Endothelial cell of umbilical vein (primary cell): ENCODE results near the gene SPECC1L. TPM values are rescaled to one million over a fixed set of nuclear protein-coding genes. Genes with fewer than 3 reads are reported as not detected.

Experiments
- BruUV-seq: library from RNA; stranded (reverse); fragments of 400-500 nt; replicated peaks from 2 replicates; lab custom pipeline; 2021; lab: Mats Ljungman, UMichigan
- CTCF ChIA-PET: fragments of 300-600, 350-600 bp; sonication (Branson Sonifier 250); formaldehyde crosslinking; loops from one replicate; lab custom pipeline; 2021; ENCODE audit warnings: antibody characterized with exemption, inconsistent platforms; lab: Charles Lee
- POLR2A ChIA-PET: fragments of 300-600, 350-600 bp; sonication (Branson Sonifier 250); formaldehyde crosslinking; loops from one replicate; lab custom pipeline; 2021; ENCODE audit warnings: antibody characterized with exemption, inconsistent platforms; lab: Charles Lee
- DNase-seq: peaks from one replicate; pipeline ENCODE4 v3.0.0-alpha.2; 2011; ENCODE audit warnings: low read depth, low spot score
- FAIRE-seq: peaks from 2 replicates; lab custom pipeline; 2011; peaks lifted over from hg19 to GRCh38; lab: Jason Lieb, UNC
- H2AFZ ChIP-seq: 2 replicates; pipeline ENCODE4 v1.6.0; 2012; ENCODE audit warnings: low read depth, low read length, control low read depth, inconsistent platforms
- H3K27ac ChIP-seq: 2 replicates; pipeline ENCODE4 v1.5.1; 2011; ENCODE audit warnings: low read depth, mild to moderate bottlenecking, control low read depth, low read length, moderate library complexity; ENCODE audit not compliant: insufficient read depth
- H3K27me3 ChIP-seq, 2 experiments: 2 replicates each; pipeline versions ENCODE4 v1.6.0 to v1.6.1; 2011; ENCODE audit warnings: low read length in 2 of 2, mixed read lengths in 1 of 2; ENCODE audit not compliant: control insufficient read depth in 2 of 2, insufficient read depth in 2 of 2
- H3K36me3 ChIP-seq, 2 experiments: 2 replicates in 1 of 2; 3 replicates in 1 of 2; pipeline ENCODE4 v1.5.1; 2011; ENCODE audit warnings: low read length in 2 of 2, mild to moderate bottlenecking in 1 of 2, moderate library complexity in 1 of 2; ENCODE audit not compliant: control insufficient read depth in 2 of 2, insufficient read depth in 2 of 2; ENCODE audit errors: extremely low read depth in 1 of 2
- H3K4me1 ChIP-seq: 3 replicates; pipeline ENCODE4 v1.5.1; 2011; ENCODE audit warnings: mild to moderate bottlenecking, low read length; ENCODE audit not compliant: control insufficient read depth, insufficient read depth; ENCODE audit errors: extremely low read depth
- H3K4me2 ChIP-seq: 2 replicates; pipeline ENCODE4 v1.6.1; 2011; ENCODE audit warnings: low read length, control low read depth, mixed read lengths; ENCODE audit not compliant: insufficient read depth
- H3K4me3 ChIP-seq, 3 experiments: fragments of 200-600 bp in 1 of 3; sonication (generic), shearing (Covaris generic) in 1 of 3; replicated peaks in 1 of 3; 2 replicates each; pipeline ENCODE4 v1.5.1; 2011 to 2016; ENCODE audit warnings: control low read depth in 3 of 3, low read length in 3 of 3, mild to moderate bottlenecking in 2 of 3, inconsistent platforms in 1 of 3, low read depth in 1 of 3, moderate library complexity in 1 of 3; ENCODE audit not compliant: insufficient read depth in 1 of 3
- H3K79me2 ChIP-seq: 2 replicates; pipeline ENCODE4 v1.6.0; 2012; ENCODE audit warnings: low read length, inconsistent platforms; ENCODE audit not compliant: control insufficient read depth, insufficient read depth
- H3K9ac ChIP-seq: replicated peaks from 2 replicates; pipeline ENCODE3; 2011; ENCODE audit warnings: low read length, control low read depth; ENCODE audit not compliant: insufficient read depth; ENCODE audit errors: extremely low read depth
- H3K9me1 ChIP-seq: replicated peaks from 3 replicates; pipeline ENCODE4 v1.6.0; 2011; ENCODE audit warnings: mild to moderate bottlenecking, low read length; ENCODE audit not compliant: control insufficient read depth, insufficient read depth; ENCODE audit errors: extremely low read depth
- H3K9me3 ChIP-seq: replicated peaks from 2 replicates; pipeline ENCODE4 v1.5.1; 2012; ENCODE audit warnings: low read length, inconsistent platforms; ENCODE audit not compliant: control insufficient read depth, insufficient read depth
- H4K20me1 ChIP-seq: replicated peaks from 2 replicates; pipeline ENCODE3; 2011; ENCODE audit warnings: mild to moderate bottlenecking, low read length; ENCODE audit not compliant: control insufficient read depth, insufficient read depth; ENCODE audit errors: extremely low read depth
- GATA2 ChIP-seq: IDR thresholded peaks from 2 replicates; pipeline ENCODE4 v1.7.0; 2011; ENCODE audit warnings: low read depth, mild to moderate bottlenecking, moderate library complexity, mixed read lengths, low read length; ENCODE audit not compliant: insufficient read length, insufficient read depth
- MYC ChIP-seq: IDR thresholded peaks from one replicate; pipeline ENCODE4 v1.6.1; 2011; ENCODE audit warnings: mild to moderate bottlenecking, low read depth, low read length
- POLR2A ChIP-seq: IDR thresholded peaks from 2 replicates; pipeline ENCODE4 v1.6.1; 2012; ENCODE audit warnings: low read depth, mild to moderate bottlenecking, control low read depth, low read length
- POLR2AphosphoS5 ChIP-seq: IDR thresholded peaks from 2 replicates; pipeline ENCODE4 v1.6.1; 2012; ENCODE audit warnings: low read depth, mild to moderate bottlenecking, control low read depth, low read length, moderate library complexity; ENCODE audit not compliant: insufficient read depth
- dilution Hi-C: fragments of 300-500 bp; cut with MboI; formaldehyde crosslinking; loops from one replicate; pipeline ENCODE4 v1.15.0; 2019; ENCODE audit warnings: low sequenced_read_pairs; ENCODE audit not compliant: extremely low pct_ligation_motif_present
- intact Hi-C: fragments of 100-400 bp; cut with micrococcal nuclease; formaldehyde crosslinking; loops from one replicate; pipeline ENCODE4 v1.10.0; 2022
- polyA plus RNA-seq, 4 experiments: library from polyadenylated mRNA; depleted of rRNA in 3 of 4; stranded (reverse) in 3 of 4; unstranded in 1 of 4; fragments of >200 nt; gene quantifications; 2 replicates each; pipeline versions ENCODE4 v1.2.1 to v1.2.3, GENCODE V29; 2011 to 2012; ENCODE audit warnings: missing spikeins in 1 of 4
- total RNA-seq: library from RNA; stranded (reverse); gene quantifications from 2 replicates; pipeline ENCODE4 v1.2.3, GENCODE V29; 2021

The SPECC1L gene
- total and polyA plus RNA-seq, 2 donors (not counting 3 experiments of a cell fraction or from before 2014, with no cell fraction given) = 22.8 to 79.3 TPM

GRCh38 chr22:24232725-24233124, 37.9 kb upstream of the SPECC1L start:
- Histone ChIP-seq H3K9ac (no peak overlapping the region), H4K20me1 (no peaks in the 10 kb centered on the region), H3K79me2 (peaks cover 33% of the 10 kb centered on the region), H2AFZ (no peak overlapping the region), H3K9me3 (no peaks in the 10 kb centered on the region), H3K4me2 (no peak overlapping the region), H3K9me1 (no peaks in the 10 kb centered on the region), H3K27ac (no peak overlapping the region), H3K36me3 (peaks cover 0 to 4% of the 10 kb centered on the region in 2 experiments), H3K4me1 (no peaks in the 10 kb centered on the region), H3K4me3 (no peak overlapping the region), H3K27me3 (no peaks in the 10 kb centered on the region)
- dilution Hi-C loops (no loop called here), intact Hi-C loops (no loop called here)
- POLR2A ChIA-PET = no interaction called here
- FAIRE-seq (no peak), DNase-seq (no peak)
- no TSS peak for BruUV-seq
- TF ChIP-seq MYC (no peak), POLR2A (no peak), GATA2 (no peak), POLR2AphosphoS5 (no peak)
- CTCF ChIA-PET = interaction anchor here (0.7 to 5.1 kb wide), 4 partner anchors 10 to 42 kb away, joined by 4 to 71 read pairs (median 10); no protein-coding TSS in a partner anchor

DNA sequence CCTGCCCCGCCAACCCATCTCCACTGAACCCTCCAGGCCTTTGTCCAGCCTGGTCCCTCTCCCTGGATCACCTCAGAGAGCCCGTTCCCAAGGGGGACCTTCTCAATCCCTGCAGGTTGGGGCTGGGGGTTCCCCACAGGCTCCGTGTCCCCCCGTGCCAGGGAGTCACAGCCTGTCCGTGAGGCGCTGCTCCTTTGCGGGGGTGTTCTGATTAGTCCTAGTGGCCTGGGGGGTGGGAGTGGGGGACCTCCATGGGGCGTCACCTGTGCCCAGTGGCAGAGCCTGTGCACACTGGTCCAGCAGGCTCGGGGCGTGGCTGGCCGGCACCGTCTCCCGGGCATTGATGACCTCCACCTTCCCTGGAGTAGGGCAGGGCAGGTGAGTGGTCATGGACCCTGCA, 37.4 kb upstream of the SPECC1L start:
- TF ChIP-seq POLR2A = no peak
- no peaks in the 10 kb centered on the region for H3K27me3 ChIP-seq
- no peaks in the 10 kb centered on the region for H3K9me1 ChIP-seq
- H4K20me1 ChIP-seq = no peaks in the 10 kb centered on the region
- BruUV-seq = no TSS peak
- H3K4me2 ChIP-seq = no peak overlapping the region
- no peaks in the 10 kb centered on the region for H3K4me1 ChIP-seq
- no peak overlapping the region for H2AFZ ChIP-seq
- no peak overlapping the region for H3K4me3 ChIP-seq
- no peak overlapping the region for H3K27ac ChIP-seq
- H3K9ac ChIP-seq = no peak overlapping the region
- intact Hi-C loops = no loop called here
- DNase-seq (no peak), FAIRE-seq (no peak)
- no peaks in the 10 kb centered on the region for H3K9me3 ChIP-seq
- POLR2A ChIA-PET = no interaction called here
- dilution Hi-C loops = no loop called here
- CTCF ChIA-PET = interaction anchor here (1.1 to 5.1 kb wide), 3 partner anchors 10 to 43 kb away, joined by 4 to 71 read pairs (median 6); no protein-coding TSS in a partner anchor
- peaks cover 38% of the 10 kb centered on the region for H3K79me2 ChIP-seq
- H3K36me3 ChIP-seq = peaks cover 0 to 4% of the 10 kb centered on the region in 2 experiments
